Body of pancreas (tissue), 4 donors: ENCODE results near the gene TIMM13. TPM values are rescaled to one million over a fixed set of nuclear protein-coding genes. Genes with fewer than 3 reads are reported as not detected.
"Not testable (repeated sequence)": the region's sequence is repeated elsewhere in the genome, so short reads cannot be mapped to it uniquely, and the experiment has no call there.

ENCODE experiments used
- ATAC-seq: fragments of 150-250 bp; one replicate; pipeline ENCODE4 v1.9.1; 2016
- DNase-seq, 4 donors: peaks; one replicate each; pipeline ENCODE4 v3.0.0-alpha.2; 2019
- H3K27ac ChIP-seq, 4 donors: fragments of 200-600 bp; sonication (generic); 1 replicate in 3 of 4; 2 replicates in 1 of 4; pipeline versions ENCODE4 v1.5.1 to v1.6.1; 2016 to 2019; ENCODE audit warnings: mild to moderate bottlenecking in 1 of 4, mixed read lengths in 1 of 4, moderate library complexity in 1 of 4
- H3K27me3 ChIP-seq, 2 donors: fragments of 200-600 bp; sonication (generic); one replicate each; pipeline ENCODE4 v1.6.0; 2016; ENCODE audit warnings: mild to moderate bottlenecking in 1 of 2
- H3K36me3 ChIP-seq, 2 donors: fragments of 200-600 bp; sonication (generic); replicated peaks in 1 of 2; 2 replicates each; pipeline ENCODE4 v1.5.1; 2016; ENCODE audit warnings: low read depth in 2 of 2; ENCODE audit not compliant: insufficient read depth in 1 of 2
- H3K4me1 ChIP-seq: fragments of 200-600 bp; sonication (generic); one replicate; pipeline ENCODE4 v1.6.0; 2016
- H3K4me3 ChIP-seq, 2 donors: fragments of 200-600 bp; sonication (generic); 1 replicate in 1 of 2; 2 replicates in 1 of 2; pipeline ENCODE4 v1.5.1; 2016 to 2019
- H3K9me3 ChIP-seq, 3 donors: fragments of 200-600 bp; sonication (generic); 1 replicate in 2 of 3; 2 replicates in 1 of 3; pipeline ENCODE4 v1.5.1; 2016
- CTCF ChIP-seq, 7 experiments: fragments of 450-650 bp in 4 of 7; fragments of 200-600 bp in 3 of 7; sonication (generic) in 3 of 7; IDR thresholded peaks; one replicate each; pipeline ENCODE4 v1.5.1; 2016 to 2019; ENCODE audit warnings: antibody characterized with exemption in 7 of 7
- POLR2A ChIP-seq, 3 donors: fragments of 450-650 bp; IDR thresholded peaks; one replicate each; pipeline ENCODE4 v1.6.1; 2016; ENCODE audit warnings: antibody characterized with exemption in 3 of 3, mild to moderate bottlenecking in 2 of 3
- WGBS, 2 donors: methylation state at CpG; one replicate each; pipeline ENCODE4 v1.1.5; 2017; 5-methylcytosine and 5-hydroxymethylcytosine counted together
- intact Hi-C: fragments of 100-400 bp; cut with DNase I; formaldehyde crosslinking; loops from one replicate; pipeline ENCODE4 v1.15.1; 2023
- total RNA-seq, 2 donors: library from RNA; depleted of rRNA; stranded (reverse); fragments of >200 nt; gene quantifications; one replicate each; pipeline ENCODE4 v1.1.0, GENCODE V29; 2016

The TIMM13 gene
- total RNA-seq, 2 donors from 2014 or later, result 16.3 to 36.6 TPM

GRCh38 chr19:2419754-2420153, 7.6 kb downstream of the TIMM13 start:
- Histone ChIP-seq H3K27me3 (no peaks in the 10 kb centered on the region), H3K36me3 (no peaks in the 10 kb centered on the region), H3K27ac (no peak overlapping the region), H3K4me3 (no peak overlapping the region), H3K4me1 (peaks cover 28% of the 10 kb centered on the region), H3K9me3 (no peaks in the 10 kb centered on the region)
- ATAC-seq (no peak), DNase-seq (no peak)
- WGBS, 2 donors, result 88 to 89% methylated on average over 6 to 7 of the region's 7 CpGs
- intact Hi-C loops, result no loop called here
- no peak for TF ChIP-seq POLR2A (IDR thresholded peaks at IDR 0.05)
- TF ChIP-seq CTCF (IDR thresholded peaks at IDR 0.05), result no peak

GRCh38 chr19:2417881-2418406, 9.4 kb downstream of the TIMM13 start:
- no peak overlapping the region for H3K27ac ChIP-seq
- no peak for ATAC-seq
- 89 to 90% methylated on average over 5 to 13 of the region's 13 CpGs for WGBS, 2 donors

GRCh38 chr19:2417436-2417835, 9.9 kb downstream of the TIMM13 start:
- intact Hi-C loops, H3K27me3 ChIP-seq, DNase-seq, H3K4me3 ChIP-seq, H3K36me3 ChIP-seq, H3K27ac ChIP-seq, ATAC-seq, H3K9me3 ChIP-seq, H3K4me1 ChIP-seq: not testable (repeated sequence)
- WGBS, 2 donors, result 96 to 98% methylated on average over 6 to 8 of the region's 8 CpGs

More at GRCh38 chr19:2417881-2418406, 9.4 kb downstream of the TIMM13 start:
- no peak for DNase-seq
- no peak for TF ChIP-seq POLR2A (IDR thresholded peaks at IDR 0.05)
- no peak for TF ChIP-seq CTCF (IDR thresholded peaks at IDR 0.05)
- Histone ChIP-seq H3K4me3 (no peak overlapping the region), H3K4me1 (peaks cover 11% of the 10 kb centered on the region), H3K9me3 (no peaks in the 10 kb centered on the region), H3K27me3 (no peaks in the 10 kb centered on the region), H3K36me3 (no peaks in the 10 kb centered on the region)
- intact Hi-C loops, result no loop called here

GRCh38 chr19:2416321-2417097, 10.9 kb downstream of the TIMM13 start:
- H3K36me3 ChIP-seq, result no peaks in the 10 kb centered on the region
- ATAC-seq, result peak; percentile 17
- WGBS, 2 donors, result 85 to 88% methylated on average over 8 to 19 of the region's 19 CpGs
- intact Hi-C loops, result no loop called here
- DNase-seq, result no peak
- H3K4me3 ChIP-seq, result no peak overlapping the region
- no peaks in the 10 kb centered on the region for H3K4me1 ChIP-seq
- TF ChIP-seq CTCF (IDR thresholded peaks at IDR 0.05) (no peak), POLR2A (IDR thresholded peaks at IDR 0.05) (no peak)
- no peaks in the 10 kb centered on the region for H3K9me3 ChIP-seq
- H3K27ac ChIP-seq, result no peak overlapping the region
- H3K27me3 ChIP-seq, result no peaks in the 10 kb centered on the region

- intact Hi-C loops, result no loop called here
- Histone ChIP-seq H3K4me3 (no peak overlapping the region), H3K27me3 (no peaks in the 10 kb centered on the region), H3K36me3 (no peaks in the 10 kb centered on the region), H3K27ac (no peak overlapping the region), H3K4me1 (no peaks in the 10 kb centered on the region), H3K9me3 (no peaks in the 10 kb centered on the region)
- TF ChIP-seq CTCF (IDR thresholded peaks at IDR 0.05), result no peak
- TF ChIP-seq POLR2A (IDR thresholded peaks at IDR 0.05), result no peak
- DNase-seq (no peak), ATAC-seq (no peak)
- 66 to 67% methylated on average over 5 of the region's 6 CpGs for WGBS, 2 donors
These were observed 11.4 kb downstream of the TIMM13 start for GRCh38 chr19:2415973-2416319.
